HL-60 (cell line): Measurements from ENCODE around the gene CLN5.
A peak's percentile ranks its signal among the peaks of the same experiment; 100 is the strongest.

Experiments used
- DNase-seq, 2 experiments: peaks; one replicate each; pipeline ENCODE4 v3.0.0-alpha.2; 2010 to 2020; ENCODE audit warnings: low read depth in 1 of 2, low spot score in 1 of 2
- H3K27ac ChIP-seq: fragments of 250-450 bp; sonication (Bioruptor Pico); replicated peaks from 2 replicates; pipeline ENCODE4 v1.5.1; 2020; ENCODE audit warnings: mild to moderate bottlenecking, moderate library complexity
- H3K27me3 ChIP-seq: fragments of 250-450 bp; sonication (Bioruptor Pico); 2 replicates; pipeline ENCODE4 v1.5.1; 2021; ENCODE audit warnings: mild to moderate bottlenecking, moderate library complexity; ENCODE audit not compliant: insufficient read depth, poor library complexity, severe bottlenecking
- H3K4me3 ChIP-seq: replicated peaks from 2 replicates; pipeline ENCODE4 v1.5.1; 2011; ENCODE audit warnings: mild to moderate bottlenecking, control low read depth, low read length; ENCODE audit not compliant: insufficient read depth
- GABPA ChIP-seq: IDR thresholded peaks from 2 replicates; pipeline ENCODE4 v1.6.1; 2012; ENCODE audit warnings: low read depth
- POLR2AphosphoS5 ChIP-seq: IDR thresholded peaks from 2 replicates; pipeline ENCODE4 v1.6.1; 2012; ENCODE audit warnings: low read depth
- SPI1 ChIP-seq: IDR thresholded peaks from 2 replicates; pipeline ENCODE4 v1.6.1; 2012; ENCODE audit warnings: low read depth, mild to moderate bottlenecking, borderline replicate concordance
- TF ChIP-seq, protein P1 (sequence below): IDR thresholded peaks from 2 replicates; pipeline ENCODE4 v1.6.1; 2012; ENCODE audit warnings: low read depth; ENCODE audit not compliant: insufficient replicate concordance
- TF ChIP-seq, protein P2 (sequence below): IDR thresholded peaks from one replicate; pipeline ENCODE4 v1.5.1; 2011; ENCODE audit warnings: low read length, control low read depth, inconsistent platforms; ENCODE audit not compliant: insufficient read depth

Gene CLN5

DNA sequence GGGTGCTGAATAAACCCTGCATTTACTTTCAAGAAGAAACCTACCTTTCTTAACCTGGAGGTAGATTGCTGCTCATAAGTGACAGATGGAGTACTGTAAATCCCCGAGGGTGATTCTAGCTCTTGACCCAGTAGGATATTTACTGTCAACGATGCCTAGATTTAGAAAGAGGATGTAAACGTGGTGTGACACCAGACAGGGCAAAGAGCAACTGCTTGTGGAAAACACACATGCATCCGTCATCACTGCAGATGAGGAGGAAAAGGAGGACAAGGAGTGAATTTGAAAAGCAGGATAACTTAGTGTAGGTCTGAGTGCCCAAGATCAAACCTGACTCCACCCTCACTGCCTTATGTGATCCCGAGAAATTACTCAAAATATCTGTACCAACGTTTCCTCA, 9.8 kb upstream of the CLN5 start:
- H3K27ac ChIP-seq: no peak overlapping the region
- peaks cover 19% of the 10 kb centered on the region for H3K27me3 ChIP-seq
- H3K4me3 ChIP-seq: no peak overlapping the region
- TF ChIP-seq POLR2AphosphoS5 (no peak), SPI1 (no peak)
- TF ChIP-seq, protein P1, sequence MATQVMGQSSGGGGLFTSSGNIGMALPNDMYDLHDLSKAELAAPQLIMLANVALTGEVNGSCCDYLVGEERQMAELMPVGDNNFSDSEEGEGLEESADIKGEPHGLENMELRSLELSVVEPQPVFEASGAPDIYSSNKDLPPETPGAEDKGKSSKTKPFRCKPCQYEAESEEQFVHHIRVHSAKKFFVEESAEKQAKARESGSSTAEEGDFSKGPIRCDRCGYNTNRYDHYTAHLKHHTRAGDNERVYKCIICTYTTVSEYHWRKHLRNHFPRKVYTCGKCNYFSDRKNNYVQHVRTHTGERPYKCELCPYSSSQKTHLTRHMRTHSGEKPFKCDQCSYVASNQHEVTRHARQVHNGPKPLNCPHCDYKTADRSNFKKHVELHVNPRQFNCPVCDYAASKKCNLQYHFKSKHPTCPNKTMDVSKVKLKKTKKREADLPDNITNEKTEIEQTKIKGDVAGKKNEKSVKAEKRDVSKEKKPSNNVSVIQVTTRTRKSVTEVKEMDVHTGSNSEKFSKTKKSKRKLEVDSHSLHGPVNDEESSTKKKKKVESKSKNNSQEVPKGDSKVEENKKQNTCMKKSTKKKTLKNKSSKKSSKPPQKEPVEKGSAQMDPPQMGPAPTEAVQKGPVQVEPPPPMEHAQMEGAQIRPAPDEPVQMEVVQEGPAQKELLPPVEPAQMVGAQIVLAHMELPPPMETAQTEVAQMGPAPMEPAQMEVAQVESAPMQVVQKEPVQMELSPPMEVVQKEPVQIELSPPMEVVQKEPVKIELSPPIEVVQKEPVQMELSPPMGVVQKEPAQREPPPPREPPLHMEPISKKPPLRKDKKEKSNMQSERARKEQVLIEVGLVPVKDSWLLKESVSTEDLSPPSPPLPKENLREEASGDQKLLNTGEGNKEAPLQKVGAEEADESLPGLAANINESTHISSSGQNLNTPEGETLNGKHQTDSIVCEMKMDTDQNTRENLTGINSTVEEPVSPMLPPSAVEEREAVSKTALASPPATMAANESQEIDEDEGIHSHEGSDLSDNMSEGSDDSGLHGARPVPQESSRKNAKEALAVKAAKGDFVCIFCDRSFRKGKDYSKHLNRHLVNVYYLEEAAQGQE: no peak
- TF ChIP-seq, protein P2, sequence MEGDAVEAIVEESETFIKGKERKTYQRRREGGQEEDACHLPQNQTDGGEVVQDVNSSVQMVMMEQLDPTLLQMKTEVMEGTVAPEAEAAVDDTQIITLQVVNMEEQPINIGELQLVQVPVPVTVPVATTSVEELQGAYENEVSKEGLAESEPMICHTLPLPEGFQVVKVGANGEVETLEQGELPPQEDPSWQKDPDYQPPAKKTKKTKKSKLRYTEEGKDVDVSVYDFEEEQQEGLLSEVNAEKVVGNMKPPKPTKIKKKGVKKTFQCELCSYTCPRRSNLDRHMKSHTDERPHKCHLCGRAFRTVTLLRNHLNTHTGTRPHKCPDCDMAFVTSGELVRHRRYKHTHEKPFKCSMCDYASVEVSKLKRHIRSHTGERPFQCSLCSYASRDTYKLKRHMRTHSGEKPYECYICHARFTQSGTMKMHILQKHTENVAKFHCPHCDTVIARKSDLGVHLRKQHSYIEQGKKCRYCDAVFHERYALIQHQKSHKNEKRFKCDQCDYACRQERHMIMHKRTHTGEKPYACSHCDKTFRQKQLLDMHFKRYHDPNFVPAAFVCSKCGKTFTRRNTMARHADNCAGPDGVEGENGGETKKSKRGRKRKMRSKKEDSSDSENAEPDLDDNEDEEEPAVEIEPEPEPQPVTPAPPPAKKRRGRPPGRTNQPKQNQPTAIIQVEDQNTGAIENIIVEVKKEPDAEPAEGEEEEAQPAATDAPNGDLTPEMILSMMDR: no peak
- DNase-seq: no peak

DNA sequence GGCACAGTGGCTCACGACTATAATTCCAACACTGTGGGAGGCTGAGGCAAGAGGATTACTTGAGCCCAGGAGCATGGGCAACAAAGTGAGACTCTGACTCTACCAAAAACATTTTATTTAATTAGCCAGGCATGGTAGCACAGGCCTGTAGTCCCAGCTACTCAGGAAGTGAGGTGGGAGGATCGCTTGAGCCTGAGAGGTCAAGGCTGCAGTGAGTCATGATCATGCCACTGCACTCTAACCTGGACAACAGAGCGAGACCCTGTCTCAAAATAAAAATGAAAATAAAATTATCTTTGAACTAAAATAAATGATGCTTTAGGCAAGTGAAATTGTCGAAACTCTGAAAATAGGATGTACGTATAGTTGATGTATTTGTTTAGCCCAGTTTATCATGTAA, 8.2 kb upstream of the CLN5 start:
- no peak for DNase-seq
- Histone ChIP-seq H3K4me3 (no peak overlapping the region), H3K27me3 (peaks cover 16% of the 10 kb centered on the region), H3K27ac (no peak overlapping the region)
- TF ChIP-seq, protein P2: no peak
- TF ChIP-seq, protein P1: no peak
- TF ChIP-seq GABPA (no peak), SPI1 (no peak), POLR2AphosphoS5 (no peak)

DNA sequence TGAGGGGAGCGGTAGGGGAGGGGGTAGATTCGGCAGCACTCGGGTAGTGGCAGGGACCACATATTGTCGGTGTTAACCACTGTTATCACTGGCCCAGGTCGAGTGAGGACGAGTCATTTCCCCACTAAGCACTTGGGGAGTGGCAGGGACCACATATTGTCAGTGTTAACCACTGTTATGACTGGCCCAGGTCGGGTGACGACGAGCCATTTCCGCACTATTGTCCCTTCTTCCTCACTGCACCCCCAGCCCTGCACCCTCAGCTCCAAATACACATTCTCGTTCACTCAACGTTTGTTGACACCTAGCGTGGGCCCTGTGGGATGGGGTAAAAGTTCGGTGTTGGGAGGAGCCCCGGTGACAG, 467 bp upstream of the CLN5 start:
- DNase-seq: no peak
- TF ChIP-seq, protein P2: no peak
- TF ChIP-seq, protein P1: no peak
- no peak for TF ChIP-seq SPI1
- no peak for TF ChIP-seq POLR2AphosphoS5
- TF ChIP-seq GABPA: no peak
- Histone ChIP-seq H3K27me3 (no peaks in the 10 kb centered on the region), H3K27ac (peak overlapping the region; percentile 83), H3K4me3 (peak overlapping the region; percentile 61)
